Suprapubic skin (tissue), 3 donors: ENCODE measurements around the gene SUSD5.

Source experiments
- CTCF ChIP-seq, 2 donors: fragments of 200-600 bp in 1 of 2; fragments of 450-650 bp in 1 of 2; sonication (generic) in 1 of 2; IDR thresholded peaks; one replicate each; pipeline ENCODE4 v1.5.1; 2016 to 2019; ENCODE audit warnings: antibody characterized with exemption in 2 of 2, mild to moderate bottlenecking in 1 of 2, moderate library complexity in 1 of 2
- POLR2A ChIP-seq, 2 donors: fragments of 450-650 bp; IDR thresholded peaks; one replicate each; pipeline ENCODE4 v1.6.1; 2017; ENCODE audit warnings: antibody characterized with exemption in 2 of 2, mild to moderate bottlenecking in 2 of 2, moderate library complexity in 2 of 2

GRCh38 chr3:33131331-33132018, 87.1 kb downstream of the SUSD5 start:
- TF ChIP-seq CTCF (IDR thresholded peaks at IDR 0.05) (peak; percentile 37 to 69), POLR2A (IDR thresholded peaks at IDR 0.05) (no peak)
